GM18907 (cell line): Measurements from ENCODE around the gene HDHD3.
"Not testable (repeated sequence)": the region's sequence is repeated elsewhere in the genome, so short reads cannot be mapped to it uniquely, and the experiment has no call there.

Source experiments
- ATAC-seq: cut with Tn5 transposase; IDR thresholded peaks from one replicate; pipeline ENCODE4 v1.9.1; 2021; ENCODE audit warnings: mild to moderate bottlenecking, moderate library complexity; ENCODE audit not compliant: unreplicated experiment

Gene HDHD3, protein sequence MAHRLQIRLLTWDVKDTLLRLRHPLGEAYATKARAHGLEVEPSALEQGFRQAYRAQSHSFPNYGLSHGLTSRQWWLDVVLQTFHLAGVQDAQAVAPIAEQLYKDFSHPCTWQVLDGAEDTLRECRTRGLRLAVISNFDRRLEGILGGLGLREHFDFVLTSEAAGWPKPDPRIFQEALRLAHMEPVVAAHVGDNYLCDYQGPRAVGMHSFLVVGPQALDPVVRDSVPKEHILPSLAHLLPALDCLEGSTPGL

DNA sequence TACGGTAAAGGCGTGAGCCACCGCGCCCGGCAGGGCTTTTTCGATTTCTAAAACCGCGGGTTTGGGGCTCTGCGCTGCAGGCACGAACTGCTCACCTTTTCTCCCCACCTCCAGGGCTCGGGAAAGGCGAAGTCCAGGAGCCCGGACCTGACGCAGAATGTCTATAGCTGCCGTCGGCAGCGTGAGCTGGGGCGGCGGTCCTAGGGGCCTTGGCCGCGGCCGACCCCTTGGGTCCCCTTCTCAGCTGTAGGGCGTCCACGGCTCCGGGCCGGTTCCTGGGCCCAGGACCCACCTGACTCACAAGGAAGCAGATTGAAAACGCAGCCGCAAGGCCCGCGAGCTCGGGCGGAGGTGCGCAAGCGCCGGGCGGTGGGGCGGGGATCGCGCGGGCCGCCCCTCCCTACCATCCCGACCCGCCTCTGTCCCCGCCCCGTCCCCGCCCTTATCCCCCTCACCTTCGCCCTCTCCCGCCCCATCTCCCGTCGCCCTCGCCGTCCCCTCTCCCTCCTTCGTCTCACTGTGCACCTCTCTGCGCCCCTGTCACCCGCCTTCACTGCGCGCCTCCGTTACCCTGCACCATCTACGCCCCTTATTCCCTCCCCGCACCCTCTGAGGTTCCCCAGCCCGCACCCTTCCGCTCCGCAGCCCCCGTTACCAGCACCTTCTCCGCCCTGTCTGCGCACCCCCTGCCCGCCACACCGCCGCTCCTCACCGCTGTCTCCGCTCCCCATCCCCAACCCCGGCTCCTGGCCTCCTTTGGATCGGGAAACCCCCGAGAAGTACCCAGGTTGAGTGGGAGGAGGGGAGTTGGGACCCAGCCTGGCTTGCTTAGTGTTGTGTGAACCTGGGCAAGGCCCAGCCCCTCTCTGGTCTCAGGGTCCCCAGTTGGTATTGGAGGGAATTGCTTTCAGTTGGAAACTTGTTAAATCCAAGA is at the start of gene HDHD3:
Gene HDHD3, minus strand, starts transcription at position 353 of the 934 bp plus-strand sequence. CDS start 2,632 bp downstream, outside the sequence.
- peak; percentile 82 for ATAC-seq

- no peak for ATAC-seq
Measured at GRCh38 chr9:113425072-113425471, 48.3 kb upstream of the HDHD3 start.

GRCh38 chr9:113421726-113422125 is 44.9 kb upstream of the HDHD3 start:
- no peak for ATAC-seq

DNA sequence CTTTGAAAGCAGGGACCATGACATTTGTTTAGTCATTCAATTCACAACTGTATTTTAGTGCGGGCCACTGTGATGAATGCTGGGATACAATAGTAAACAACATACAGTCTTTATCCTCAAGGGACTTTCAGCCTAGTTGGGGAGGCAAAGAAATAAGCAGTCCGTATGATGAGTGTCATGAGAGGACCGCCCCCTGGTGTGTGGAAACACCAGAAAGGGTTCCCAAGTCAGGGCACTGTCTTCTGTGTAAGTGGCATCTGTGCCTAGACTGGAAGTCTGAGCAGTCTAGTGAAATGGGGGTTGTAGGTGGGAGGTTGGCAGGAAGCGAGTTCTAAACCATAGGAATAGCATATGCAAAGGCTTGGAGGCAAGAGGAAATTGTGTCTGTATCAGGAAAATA is 40.6 kb upstream of the HDHD3 start:
- ATAC-seq: no peak

DNA sequence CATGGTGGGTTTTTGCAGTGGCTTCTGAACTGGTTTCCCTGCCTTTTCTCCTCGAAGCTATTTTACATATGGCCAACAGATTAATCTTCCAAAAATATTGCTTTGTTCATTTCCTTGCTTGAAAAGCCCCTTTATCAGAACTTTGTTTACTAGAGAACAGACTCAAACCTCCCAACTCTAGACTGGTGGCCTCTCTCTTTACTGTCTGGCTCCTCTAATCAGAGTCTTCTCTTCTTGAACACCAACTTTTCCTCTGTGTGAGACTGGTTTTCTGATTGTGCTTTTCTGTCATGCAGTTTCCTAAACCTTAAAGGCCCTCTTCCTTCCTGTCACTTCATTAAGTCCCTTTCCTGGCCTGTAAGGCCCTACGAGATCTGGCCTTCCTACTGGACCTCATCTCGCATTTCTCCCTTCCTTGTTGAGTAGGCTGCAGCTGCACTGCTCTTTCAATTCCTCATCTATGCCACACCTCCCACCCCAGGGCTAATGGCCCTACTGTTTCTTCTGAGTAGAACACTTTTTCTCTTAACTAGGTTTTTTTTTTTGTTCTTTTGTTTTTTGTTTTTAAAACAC is 39.4 kb upstream of the HDHD3 start:
- ATAC-seq: peak; percentile 88

GRCh38 chr9:113410207-113410864 is 33.5 kb upstream of the HDHD3 start, which contains the start of the genes C9orf43 and POLE3:
C9orf43 (plus strand) TSS chr9:113410747; CDS start chr9:113413494, 2,747 bp downstream.
POLE3 (minus strand) TSS chr9:113410675; CDS start chr9:113410293, 382 bp downstream.
- peak; percentile 92 for ATAC-seq

DNA sequence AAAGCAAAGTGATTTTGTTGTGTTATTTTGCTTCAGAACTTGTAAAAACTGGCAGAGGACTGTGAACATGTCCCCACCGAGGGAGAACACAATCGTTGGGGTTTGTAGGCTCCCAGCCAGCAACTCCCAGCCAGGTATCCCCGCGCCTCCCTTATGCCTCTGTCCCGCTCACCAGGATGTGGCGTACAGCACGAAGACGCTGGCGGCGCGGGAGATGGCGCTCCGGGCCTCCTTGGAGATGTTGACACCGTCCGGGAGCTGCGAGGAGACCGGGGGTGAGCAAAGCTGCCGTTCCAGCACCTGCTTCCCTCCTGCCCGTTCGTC is 33.1 kb upstream of the HDHD3 start:
- ATAC-seq: no peak

DNA sequence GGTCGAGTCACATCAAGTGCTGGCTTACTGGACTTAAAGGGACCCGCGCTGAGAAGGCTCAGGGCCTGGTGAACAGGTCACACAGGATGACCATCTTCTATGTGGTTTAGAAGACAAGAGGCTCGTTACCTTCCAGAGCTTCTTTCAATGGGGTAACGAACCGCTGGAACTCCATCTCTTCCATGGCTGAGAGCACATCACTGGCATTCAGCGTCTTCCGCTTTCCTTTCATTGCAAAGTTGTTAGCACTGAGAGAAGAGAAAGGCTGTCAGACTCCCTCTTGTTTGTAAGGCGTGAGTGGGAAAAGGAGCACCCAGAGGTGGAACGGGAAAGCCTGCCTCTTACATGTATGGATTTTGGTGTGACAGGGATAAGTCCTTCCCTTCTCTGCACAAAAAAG is 32.7 kb upstream of the HDHD3 start:
- no peak for ATAC-seq

GRCh38 chr9:113406873-113407511 is 30.2 kb upstream of the HDHD3 start:
- peak; percentile 31 for ATAC-seq

DNA sequence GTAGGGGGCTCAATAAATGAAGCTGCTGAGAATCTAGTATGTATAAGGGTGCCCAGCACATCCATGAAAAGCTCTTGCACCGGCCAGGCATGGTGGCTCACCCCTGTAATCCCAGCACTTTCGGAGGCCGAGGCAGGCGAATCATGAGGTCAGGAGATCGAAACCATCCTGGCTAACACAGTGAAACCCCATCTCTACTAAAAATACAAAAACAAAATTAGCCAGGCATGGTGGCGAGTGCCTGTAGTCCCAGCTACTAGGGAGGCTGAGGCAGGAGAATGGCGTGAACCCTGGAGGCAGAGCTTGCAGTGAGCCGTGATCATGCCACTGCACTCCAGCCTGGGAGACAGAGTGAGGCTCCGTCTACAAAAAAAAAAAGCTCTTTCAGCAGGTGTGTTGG is 29.6 kb upstream of the HDHD3 start:
- ATAC-seq: not testable (repeated sequence)

- ATAC-seq: no peak
Measured at GRCh38 chr9:113403646-113404045, 26.9 kb upstream of the HDHD3 start.

- peak; percentile 98 for ATAC-seq
Measured at GRCh38 chr9:113401027-113401792, 24.4 kb upstream of the HDHD3 start, which contains the start of gene ALAD. ALAD (minus strand) TSS chr9:113401284; CDS start chr9:113393559, 7,725 bp downstream.

DNA sequence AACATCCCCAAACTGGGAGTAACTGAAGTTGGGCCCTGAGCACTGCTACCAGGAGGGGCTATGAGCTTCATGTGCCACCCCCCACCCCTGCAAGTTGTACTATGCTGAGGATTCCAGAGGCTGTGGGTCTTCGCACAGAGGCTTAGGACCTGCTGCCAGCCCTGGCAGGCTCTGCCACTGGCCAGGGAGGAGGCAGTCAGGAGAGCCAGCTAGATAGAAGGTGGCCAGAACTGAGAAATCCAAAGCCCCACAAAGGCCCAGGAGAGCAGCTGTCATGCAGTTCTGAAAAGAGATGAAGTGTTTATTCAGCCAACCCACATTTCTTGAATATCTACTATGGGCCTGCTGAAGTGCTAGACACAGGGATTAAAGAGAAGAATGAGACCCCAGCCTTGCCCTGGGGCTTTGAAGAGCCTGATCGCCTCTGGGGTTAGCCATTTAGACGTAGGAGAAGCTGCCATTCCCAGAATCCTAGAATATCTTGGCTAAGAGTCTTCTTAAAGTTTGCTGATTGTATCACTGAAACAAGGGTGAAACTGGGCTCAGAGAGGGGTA is 22.9 kb upstream of the HDHD3 start:
- ATAC-seq: no peak

GRCh38 chr9:113398796-113399195 is 22.0 kb upstream of the HDHD3 start:
- ATAC-seq: no peak

DNA sequence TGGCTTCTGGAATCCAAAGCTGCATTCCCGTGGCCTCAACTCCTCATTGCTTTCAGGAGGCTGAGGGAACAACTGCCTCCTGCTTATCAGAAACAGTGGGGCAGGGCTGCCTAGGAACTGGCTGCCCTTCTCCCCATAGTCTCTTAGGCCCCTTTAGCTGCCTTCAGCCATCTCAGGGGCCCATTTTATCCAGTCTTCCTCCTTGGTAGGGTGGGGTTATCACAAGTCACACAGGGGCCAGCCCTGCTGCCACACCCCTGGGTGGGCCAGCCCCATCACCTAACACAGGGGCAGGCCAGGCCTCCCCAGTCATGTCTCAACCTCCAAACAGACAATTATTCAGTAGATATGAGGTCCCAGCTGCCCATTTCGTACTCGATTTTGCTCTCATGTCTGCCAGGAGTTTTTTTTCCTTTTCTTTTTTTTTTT is 20.4 kb upstream of the HDHD3 start:
- ATAC-seq: no peak

- no peak for ATAC-seq
Measured at GRCh38 chr9:113395000-113395861, 18.4 kb upstream of the HDHD3 start.

GRCh38 chr9:113393281-113393680 is 16.5 kb upstream of the HDHD3 start:
- ATAC-seq: no peak

DNA sequence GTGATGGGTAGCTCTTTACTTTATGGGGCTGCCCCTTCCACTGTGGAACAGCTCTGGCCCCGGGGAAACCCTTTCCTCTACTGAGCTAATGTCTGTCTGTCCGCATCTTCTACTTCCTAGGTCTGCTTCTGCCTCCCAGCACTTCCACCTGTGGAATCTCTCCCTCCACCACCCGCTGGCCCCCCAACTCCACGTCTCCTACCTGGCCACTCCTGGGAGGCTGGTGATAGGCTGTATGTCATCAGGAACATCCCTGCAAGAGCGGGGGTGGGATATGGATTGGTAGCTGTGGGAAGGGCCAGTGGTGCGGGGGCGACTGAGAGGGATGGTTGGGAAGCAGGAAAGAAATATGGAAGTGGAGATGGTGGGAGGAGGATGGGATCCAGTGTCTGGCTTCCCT is 15.1 kb upstream of the HDHD3 start:
- ATAC-seq: no peak
